GM12873 (cell line): ENCODE results near the gene KCNMB1.

Experiments
- TF ChIP-seq, protein P1 (sequence below): IDR thresholded peaks from 2 replicates; pipeline ENCODE4 v1.5.1; 2012; ENCODE audit warnings: low read depth, mild to moderate bottlenecking, moderate library complexity, low read length, control low read depth; ENCODE audit not compliant: insufficient read depth; ENCODE audit errors: missing control alignments

KCNMB1 gene

DNA sequence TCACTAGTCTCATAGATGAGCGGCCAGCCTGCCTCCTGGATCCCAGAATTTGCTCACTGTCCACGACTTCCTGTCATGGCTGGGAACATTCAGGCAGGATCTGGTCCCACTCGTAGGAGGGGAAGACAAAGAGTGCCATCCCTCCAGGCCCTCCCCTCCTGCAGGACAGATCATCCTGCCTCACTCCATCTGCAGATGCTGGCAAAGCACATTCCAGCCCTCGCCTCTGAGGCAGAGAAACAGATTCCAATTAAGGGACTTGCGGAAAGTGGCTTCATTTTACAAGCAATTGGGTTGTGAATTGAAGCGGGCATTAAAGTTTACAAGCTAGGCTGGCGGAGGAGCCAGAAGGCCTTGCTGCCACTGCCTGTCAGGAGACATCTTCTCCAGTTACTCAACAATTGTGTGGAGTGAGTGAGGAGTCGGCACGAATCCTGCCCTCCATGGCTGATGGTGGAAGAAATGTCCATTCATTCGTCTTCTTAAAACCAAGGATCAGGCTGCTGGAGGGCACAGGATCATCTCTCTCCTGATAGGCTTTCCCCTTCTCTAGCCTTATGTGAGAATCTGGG is 41.8 kb upstream of the KCNMB1 start:
- TF ChIP-seq, protein P1, sequence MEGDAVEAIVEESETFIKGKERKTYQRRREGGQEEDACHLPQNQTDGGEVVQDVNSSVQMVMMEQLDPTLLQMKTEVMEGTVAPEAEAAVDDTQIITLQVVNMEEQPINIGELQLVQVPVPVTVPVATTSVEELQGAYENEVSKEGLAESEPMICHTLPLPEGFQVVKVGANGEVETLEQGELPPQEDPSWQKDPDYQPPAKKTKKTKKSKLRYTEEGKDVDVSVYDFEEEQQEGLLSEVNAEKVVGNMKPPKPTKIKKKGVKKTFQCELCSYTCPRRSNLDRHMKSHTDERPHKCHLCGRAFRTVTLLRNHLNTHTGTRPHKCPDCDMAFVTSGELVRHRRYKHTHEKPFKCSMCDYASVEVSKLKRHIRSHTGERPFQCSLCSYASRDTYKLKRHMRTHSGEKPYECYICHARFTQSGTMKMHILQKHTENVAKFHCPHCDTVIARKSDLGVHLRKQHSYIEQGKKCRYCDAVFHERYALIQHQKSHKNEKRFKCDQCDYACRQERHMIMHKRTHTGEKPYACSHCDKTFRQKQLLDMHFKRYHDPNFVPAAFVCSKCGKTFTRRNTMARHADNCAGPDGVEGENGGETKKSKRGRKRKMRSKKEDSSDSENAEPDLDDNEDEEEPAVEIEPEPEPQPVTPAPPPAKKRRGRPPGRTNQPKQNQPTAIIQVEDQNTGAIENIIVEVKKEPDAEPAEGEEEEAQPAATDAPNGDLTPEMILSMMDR = no peak

DNA sequence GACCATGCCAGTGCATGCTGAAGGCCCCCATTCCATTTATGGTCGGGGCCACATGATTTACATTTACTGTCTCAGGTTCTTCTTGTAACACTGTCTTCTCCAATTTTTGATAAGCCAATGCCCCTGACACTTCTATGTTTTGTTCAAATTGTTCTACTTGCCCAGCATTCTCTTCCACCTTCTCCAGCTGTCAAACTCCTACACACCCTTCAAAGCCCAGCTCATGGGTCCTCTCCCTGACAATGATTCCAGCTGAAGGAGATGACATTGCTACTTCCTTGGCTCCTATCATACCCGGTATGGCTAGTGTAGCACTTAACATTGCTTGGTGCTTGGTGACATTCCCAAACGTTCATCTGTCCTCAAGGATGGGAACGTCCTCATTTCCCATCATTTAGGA is 41.1 kb upstream of the KCNMB1 start:
- TF ChIP-seq, protein P1 = no peak

DNA sequence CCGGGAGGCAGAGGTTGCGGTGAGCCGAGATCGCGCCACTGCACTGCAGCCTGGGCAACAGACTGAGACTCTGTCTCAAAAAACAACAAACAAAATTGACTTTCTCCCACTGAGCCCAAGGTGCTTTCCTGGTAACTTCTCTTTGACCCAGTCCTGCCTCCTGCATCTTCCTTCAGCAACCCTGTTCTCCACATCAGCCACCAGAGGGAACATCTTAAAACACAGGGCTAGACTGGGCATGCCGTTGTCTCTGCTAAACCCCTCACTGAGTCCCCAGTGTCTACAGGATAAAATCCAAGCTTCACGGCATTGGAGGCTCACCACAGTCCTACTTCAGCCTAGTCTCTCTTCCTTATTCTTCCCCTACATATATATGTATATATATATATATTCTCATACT is 39.8 kb upstream of the KCNMB1 start:
- TF ChIP-seq, protein P1 = no peak

DNA sequence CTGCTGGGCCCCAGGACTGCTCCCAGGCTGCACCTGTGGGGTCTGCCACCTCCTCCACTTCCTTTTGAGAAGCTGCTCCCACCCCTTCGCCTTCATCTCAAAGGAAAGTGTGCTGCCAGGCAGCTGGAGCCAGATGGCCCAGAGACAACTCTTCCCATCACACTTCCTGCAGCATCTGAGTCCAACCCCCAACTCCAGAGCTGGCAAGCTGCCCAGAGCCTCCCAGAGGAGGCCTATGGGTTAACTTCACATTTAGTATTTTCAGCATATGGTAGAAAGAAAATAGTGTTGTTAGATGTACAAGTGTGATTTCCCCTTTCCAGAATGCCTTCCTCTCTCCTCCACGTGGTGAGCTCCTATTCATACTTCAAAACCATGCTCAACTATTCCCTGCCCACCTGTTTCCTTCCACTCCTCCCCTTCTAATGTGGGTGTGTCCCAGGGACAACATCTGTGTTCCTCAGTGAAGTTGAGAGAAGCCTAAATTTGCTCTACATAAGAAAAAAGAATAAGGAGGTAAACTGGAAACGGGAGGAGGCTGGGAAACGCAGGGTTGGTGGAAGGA is 38.6 kb upstream of the KCNMB1 start:
- TF ChIP-seq, protein P1 = no peak

DNA sequence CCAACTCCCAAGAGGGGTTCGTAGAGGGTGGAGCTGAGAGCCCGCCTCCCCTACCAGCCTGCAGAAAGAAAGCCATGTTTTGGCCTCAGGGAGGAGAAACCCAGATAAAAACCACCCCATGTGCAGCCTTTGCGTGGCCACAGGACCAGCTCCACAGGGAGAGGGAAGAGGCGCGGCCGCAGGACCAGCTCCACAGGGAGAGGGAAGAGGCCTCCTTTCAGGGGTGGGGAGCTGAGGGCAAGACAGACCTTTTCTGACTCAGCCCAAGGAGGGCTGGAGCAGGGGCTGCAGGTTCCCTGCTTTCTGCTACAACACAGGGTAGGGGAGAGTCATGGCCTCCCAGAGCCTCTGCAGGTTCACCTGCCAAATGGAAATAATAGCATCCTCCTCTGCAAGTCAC is 37.6 kb upstream of the KCNMB1 start:
- TF ChIP-seq, protein P1 = no peak

DNA sequence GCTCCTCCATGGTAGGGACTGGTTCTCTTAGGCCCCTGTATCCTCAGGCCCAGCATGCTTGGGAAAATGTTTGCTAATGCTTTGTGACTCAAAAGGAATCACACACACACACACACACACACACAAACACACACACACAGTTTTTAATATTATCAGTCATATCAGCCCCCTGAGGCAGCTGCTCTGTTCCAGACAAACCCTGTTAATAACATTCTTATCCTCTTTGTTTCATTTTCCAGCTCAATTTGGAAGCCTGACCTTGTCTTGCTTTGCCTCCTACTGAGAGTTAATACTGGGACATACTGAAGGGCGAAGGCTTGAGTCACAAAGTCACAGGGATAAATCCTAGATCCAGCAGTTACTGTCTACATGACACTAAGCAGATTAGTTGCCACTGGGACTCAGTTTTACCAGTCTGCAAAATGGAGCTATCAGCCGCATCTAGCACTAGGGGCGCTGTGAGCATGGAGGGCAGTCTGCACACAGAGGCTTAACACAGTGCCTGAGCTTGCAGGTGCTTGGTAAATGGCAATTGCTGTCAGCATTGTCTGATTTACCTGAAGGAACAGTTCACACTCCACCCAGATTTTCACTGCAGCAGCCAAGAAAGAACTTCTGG is 37.1 kb upstream of the KCNMB1 start:
- TF ChIP-seq, protein P1 = peak; percentile 82

DNA sequence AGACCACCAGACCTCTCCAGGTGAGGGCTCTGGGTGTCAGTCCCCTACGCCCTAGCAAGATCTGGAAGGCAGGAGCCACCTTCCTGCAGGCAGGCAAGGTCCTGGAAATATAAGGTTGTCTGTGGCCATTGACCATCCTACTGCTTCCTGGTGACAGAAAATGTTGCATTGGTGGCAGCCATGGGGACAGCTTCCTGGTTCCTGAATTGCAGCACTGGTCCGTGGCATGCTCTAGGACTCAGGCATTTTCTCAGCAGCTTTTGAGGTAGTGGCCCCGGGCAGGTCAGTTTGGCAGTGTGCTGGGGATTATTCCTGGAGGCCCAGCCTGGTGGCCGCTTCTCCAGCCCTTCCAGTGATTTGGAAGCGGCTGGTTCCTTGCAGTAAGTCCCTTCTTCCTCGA is 36.6 kb upstream of the KCNMB1 start:
- TF ChIP-seq, protein P1 = no peak
